Endothelial cell (in vitro differentiated cells): ENCODE measurements around the gene KATNAL1. TPM values are rescaled to one million over a fixed set of nuclear protein-coding genes. Genes with fewer than 3 reads are reported as not detected.
"Not testable (repeated sequence)": the region's sequence is repeated elsewhere in the genome, so short reads cannot be mapped to it uniquely, and the experiment has no call there.

ENCODE experiments used
- DNase-seq: peaks from one replicate; pipeline ENCODE4 v3.0.0; 2021; ENCODE audit warnings: low spot score
- H3K27ac Mint-ChIP-seq: one replicate; pipeline ENCODE4 v1.8.0; 2021; ENCODE audit warnings: mixed read lengths, inconsistent platforms; ENCODE audit not compliant: unreplicated experiment
- H3K27me3 Mint-ChIP-seq: one replicate; pipeline ENCODE4 v1.8.0; 2021; ENCODE audit warnings: mild to moderate bottlenecking, moderate library complexity, mixed read lengths, inconsistent platforms; ENCODE audit not compliant: unreplicated experiment
- H3K36me3 Mint-ChIP-seq: one replicate; pipeline ENCODE4 v1.8.0; 2021; ENCODE audit warnings: mild to moderate bottlenecking, low read depth, mixed read lengths, inconsistent platforms; ENCODE audit not compliant: unreplicated experiment
- H3K4me1 Mint-ChIP-seq: one replicate; pipeline ENCODE4 v1.8.0; 2021; ENCODE audit warnings: mild to moderate bottlenecking, mixed read lengths, inconsistent platforms; ENCODE audit not compliant: unreplicated experiment
- H3K4me3 Mint-ChIP-seq: one replicate; pipeline ENCODE4 v1.8.0; 2021; ENCODE audit warnings: mild to moderate bottlenecking, mixed read lengths, inconsistent platforms; ENCODE audit not compliant: unreplicated experiment
- H3K9me3 Mint-ChIP-seq: one replicate; pipeline ENCODE4 v1.8.0; 2021; ENCODE audit warnings: mixed read lengths, inconsistent platforms; ENCODE audit not compliant: unreplicated experiment
- CTCF ChIP-seq: fragments of 200-600 bp; sonication (generic); IDR thresholded peaks from one replicate; pipeline ENCODE4 v1.5.0; 2021; ENCODE audit warnings: antibody characterized with exemption; ENCODE audit not compliant: unreplicated experiment
- total RNA-seq: library from RNA; stranded (reverse); fragmentation: NEBNext Ultra II Directional; extraction: Animal tissue kit (Norgen Biotek cat#: 25700); gene quantifications from one replicate; pipeline ENCODE4 v1.2.1, GENCODE V29; 2021; ENCODE audit not compliant: unreplicated experiment

The KATNAL1 gene
- total RNA-seq, 1 donor from 2014 or later: 18.3 TPM

GRCh38 chr13:30290812-30291436 is 16.4 kb downstream of the KATNAL1 start:
- H3K36me3 Mint-ChIP-seq: no peaks in the 10 kb centered on the region
- DNase-seq: no peak
- H3K4me3 Mint-ChIP-seq: no peak overlapping the region
- TF ChIP-seq CTCF: no peak
- no peaks in the 10 kb centered on the region for H3K9me3 Mint-ChIP-seq
- H3K4me1 Mint-ChIP-seq: no peaks in the 10 kb centered on the region
- H3K27ac Mint-ChIP-seq: no peak overlapping the region
- H3K27me3 Mint-ChIP-seq: no peaks in the 10 kb centered on the region

- H3K27me3 Mint-ChIP-seq: no peaks in the 10 kb centered on the region
- no peak overlapping the region for H3K27ac Mint-ChIP-seq
- no peaks in the 10 kb centered on the region for H3K36me3 Mint-ChIP-seq
- H3K4me1 Mint-ChIP-seq: no peaks in the 10 kb centered on the region
- TF ChIP-seq CTCF: no peak
- H3K9me3 Mint-ChIP-seq: no peaks in the 10 kb centered on the region
- no peak overlapping the region for H3K4me3 Mint-ChIP-seq
- no peak for DNase-seq
These were observed 17.8 kb downstream of the KATNAL1 start for GRCh38 chr13:30289533-30289932.

GRCh38 chr13:30286059-30286458 is 21.3 kb downstream of the KATNAL1 start:
- H3K4me3 Mint-ChIP-seq, H3K27me3 Mint-ChIP-seq: not testable (repeated sequence)

GRCh38 chr13:30276178-30276577 is 31.2 kb downstream of the KATNAL1 start:
- peaks cover 17% of the 10 kb centered on the region for H3K36me3 Mint-ChIP-seq
- peaks cover 3% of the 10 kb centered on the region for H3K27me3 Mint-ChIP-seq
- peaks cover 6% of the 10 kb centered on the region for H3K4me1 Mint-ChIP-seq
- H3K9me3 Mint-ChIP-seq: no peaks in the 10 kb centered on the region
- no peak overlapping the region for H3K27ac Mint-ChIP-seq
- TF ChIP-seq CTCF: no peak
- no peak overlapping the region for H3K4me3 Mint-ChIP-seq
- DNase-seq: no peak

More at GRCh38 chr13:30286059-30286458, 21.3 kb downstream of the KATNAL1 start:
- H3K36me3 Mint-ChIP-seq, H3K4me1 Mint-ChIP-seq, H3K9me3 Mint-ChIP-seq, H3K27ac Mint-ChIP-seq, DNase-seq: not testable (repeated sequence)

GRCh38 chr13:30274083-30274482 is 33.3 kb downstream of the KATNAL1 start:
- Mint-ChIP-seq H3K4me1 (peaks cover 6% of the 10 kb centered on the region), H3K4me3 (no peak overlapping the region), H3K27me3 (peaks cover 3% of the 10 kb centered on the region), H3K9me3 (no peaks in the 10 kb centered on the region), H3K27ac (no peak overlapping the region), H3K36me3 (peaks cover 21% of the 10 kb centered on the region)
- no peak for TF ChIP-seq CTCF
- no peak for DNase-seq

- DNase-seq, H3K9me3 Mint-ChIP-seq, H3K27ac Mint-ChIP-seq, H3K4me1 Mint-ChIP-seq, H3K27me3 Mint-ChIP-seq, H3K4me3 Mint-ChIP-seq: not testable (repeated sequence)
- H3K36me3 Mint-ChIP-seq: peaks cover 23% of the 10 kb centered on the region
These were observed 37.3 kb downstream of the KATNAL1 start for GRCh38 chr13:30270035-30270434.
